ENCODE data around the gene NAV2. TPM values are rescaled to one million over a fixed set of nuclear protein-coding genes. Genes with fewer than 3 reads are reported as not detected.
A peak's percentile ranks its signal among the peaks of the same experiment; 100 is the strongest.

NAV2 gene
- total and polyA plus RNA-seq, 12 donors: 6.9 to 34.7 (median 20.2) TPM

- DNase-seq (no peak), ATAC-seq (no peak)
- peaks cover 3 to 37% (median 25%) of the 10 kb centered on the region in 9 donors for H3K4me1 ChIP-seq
- no peaks in the 10 kb centered on the region for H3K9me3 ChIP-seq
- WGBS, 2 donors: 3% methylated on average over 29 of the region's 29 CpGs
- H3K27me3 ChIP-seq: peaks cover 55 to 100% (median 99%) of the 10 kb centered on the region in 7 donors
- no peaks in the 10 kb centered on the region for H3K36me3 ChIP-seq
- intact Hi-C loops (cut with DNase I): no loop called here
- H3K27ac ChIP-seq: no peak overlapping the region
- TF ChIP-seq CTCF (IDR thresholded peaks at IDR 0.05): no peak
- H3K4me3 ChIP-seq: no peak overlapping the region
Measured at GRCh38 chr11:20161230-20161918, 448.7 kb downstream of the NAV2 start.

GRCh38 chr11:20161923-20162744 is 449.5 kb downstream of the NAV2 start:
- Histone ChIP-seq H3K4me3 (no peak overlapping the region), H3K4me1 (peaks cover 3 to 30% (median 17%) of the 10 kb centered on the region in 9 donors), H3K27ac (no peak overlapping the region), H3K27me3 (peaks cover 47 to 100% (median 99%) of the 10 kb centered on the region in 7 donors), H3K9me3 (no peaks in the 10 kb centered on the region), H3K36me3 (no peaks in the 10 kb centered on the region)
- no peak for ATAC-seq
- 2 to 4% methylated on average over 24 of the region's 24 CpGs for WGBS, 2 donors
- no peak for DNase-seq
- intact Hi-C loops (cut with DNase I): no loop called here
- no peak for TF ChIP-seq CTCF (IDR thresholded peaks at IDR 0.05)

- no peak for TF ChIP-seq CTCF (IDR thresholded peaks at IDR 0.05)
Measured at GRCh38 chr11:20162824-20163782, 450.5 kb downstream of the NAV2 start.

More at GRCh38 chr11:20162824-20163782, 450.5 kb downstream of the NAV2 start:
- Histone ChIP-seq H3K36me3 (no peaks in the 10 kb centered on the region), H3K4me1 (peaks cover 3 to 25% (median 14%) of the 10 kb centered on the region in 9 donors), H3K9me3 (no peaks in the 10 kb centered on the region), H3K4me3 (peak overlapping the region in 9 of 10 donors; percentile 10 to 46 (median 24)), H3K27me3 (peaks cover 45 to 100% (median 100%) of the 10 kb centered on the region in 7 donors), H3K27ac (no peak overlapping the region)
- ATAC-seq (peak in 6 of 8 donors; percentile 45 to 65 (median 59)), DNase-seq (no peak)
- WGBS, 2 donors: 1% methylated on average over 61 of the region's 61 CpGs
- intact Hi-C loops (cut with DNase I): no loop called here

Measured in heart right ventricle (tissue), 16 donors.